GM10248 (cell line): ENCODE results near the gene ZNF516.

Experiments
- CTCF ChIA-PET: fragments of 300-600 bp; sonication (Branson Sonifier 250); formaldehyde crosslinking; extraction: SDS; loops from one replicate; lab custom pipeline; 2021; ENCODE audit warnings: antibody characterized with exemption; lab: Yijun Ruan, JAX
- POLR2A ChIA-PET: fragments of 350-650 bp; sonication (Branson Sonifier 250); formaldehyde crosslinking; extraction: SDS; loops from one replicate; lab custom pipeline; 2020; ENCODE audit warnings: antibody characterized with exemption; lab: Yijun Ruan, JAX
- DNase-seq: peaks from one replicate; pipeline ENCODE4 v3.0.0; 2012; ENCODE audit errors: extremely low spot score
- TF ChIP-seq, protein P1 (sequence below): IDR thresholded peaks from 2 replicates; pipeline ENCODE4 v1.5.1; 2012; ENCODE audit warnings: mild to moderate bottlenecking, low read depth; ENCODE audit errors: extremely low read depth, missing control alignments, control extremely low read depth

The ZNF516 gene

GRCh38 chr18:76390452-76391035, 104.5 kb downstream of the ZNF516 start:
- DNase-seq, result no peak
- TF ChIP-seq, protein P1, sequence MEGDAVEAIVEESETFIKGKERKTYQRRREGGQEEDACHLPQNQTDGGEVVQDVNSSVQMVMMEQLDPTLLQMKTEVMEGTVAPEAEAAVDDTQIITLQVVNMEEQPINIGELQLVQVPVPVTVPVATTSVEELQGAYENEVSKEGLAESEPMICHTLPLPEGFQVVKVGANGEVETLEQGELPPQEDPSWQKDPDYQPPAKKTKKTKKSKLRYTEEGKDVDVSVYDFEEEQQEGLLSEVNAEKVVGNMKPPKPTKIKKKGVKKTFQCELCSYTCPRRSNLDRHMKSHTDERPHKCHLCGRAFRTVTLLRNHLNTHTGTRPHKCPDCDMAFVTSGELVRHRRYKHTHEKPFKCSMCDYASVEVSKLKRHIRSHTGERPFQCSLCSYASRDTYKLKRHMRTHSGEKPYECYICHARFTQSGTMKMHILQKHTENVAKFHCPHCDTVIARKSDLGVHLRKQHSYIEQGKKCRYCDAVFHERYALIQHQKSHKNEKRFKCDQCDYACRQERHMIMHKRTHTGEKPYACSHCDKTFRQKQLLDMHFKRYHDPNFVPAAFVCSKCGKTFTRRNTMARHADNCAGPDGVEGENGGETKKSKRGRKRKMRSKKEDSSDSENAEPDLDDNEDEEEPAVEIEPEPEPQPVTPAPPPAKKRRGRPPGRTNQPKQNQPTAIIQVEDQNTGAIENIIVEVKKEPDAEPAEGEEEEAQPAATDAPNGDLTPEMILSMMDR, result no peak
- CTCF ChIA-PET, result interaction anchor here (1.8 to 3.3 kb wide), 2 partner anchors 8 to 319 kb away, joined by 5 to 26 read pairs; no protein-coding TSS in a partner anchor
- POLR2A ChIA-PET, result no interaction called here

GRCh38 chr18:76389716-76390115, 105.3 kb downstream of the ZNF516 start:
- POLR2A ChIA-PET, result no interaction called here
- TF ChIP-seq, protein P1, result no peak
- CTCF ChIA-PET, result interaction anchor here (1.8 to 3.3 kb wide), 2 partner anchors 9 to 320 kb away, joined by 5 to 26 read pairs; no protein-coding TSS in a partner anchor
- no peak for DNase-seq

GRCh38 chr18:76388891-76389423, 106.1 kb downstream of the ZNF516 start:
- DNase-seq, result no peak
- ChIA-PET CTCF (interaction anchor here (1.9 to 3.3 kb wide), 2 partner anchors 9 to 321 kb away, joined by 5 to 26 read pairs; no protein-coding TSS in a partner anchor), POLR2A (no interaction called here)
- TF ChIP-seq, protein P1, result no peak

DNA sequence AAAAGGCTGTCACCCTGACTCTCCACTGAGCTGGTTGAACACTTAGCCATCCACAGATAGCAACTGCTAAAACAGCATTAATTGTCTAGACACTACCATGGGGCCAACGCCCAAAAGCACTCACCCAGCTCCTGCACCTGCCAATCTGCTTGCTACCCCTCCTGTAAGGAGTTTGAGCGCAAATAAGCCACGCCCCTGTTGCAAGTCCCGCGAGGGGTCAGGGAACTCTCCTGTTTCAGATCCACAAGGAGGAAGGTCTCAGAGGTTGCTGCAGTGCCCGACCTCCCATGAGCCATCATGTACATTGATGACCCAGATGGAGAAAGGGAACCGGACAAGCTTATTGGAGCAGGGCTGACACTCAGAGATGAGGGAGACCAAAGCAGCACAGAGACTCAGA, 106.8 kb downstream of the ZNF516 start:
- CTCF ChIA-PET, result interaction anchor here (1.9 to 3.3 kb wide), 2 partner anchors 10 to 322 kb away, joined by 5 to 26 read pairs; no protein-coding TSS in a partner anchor
- TF ChIP-seq, protein P1, result no peak
- POLR2A ChIA-PET, result no interaction called here
- DNase-seq, result no peak

DNA sequence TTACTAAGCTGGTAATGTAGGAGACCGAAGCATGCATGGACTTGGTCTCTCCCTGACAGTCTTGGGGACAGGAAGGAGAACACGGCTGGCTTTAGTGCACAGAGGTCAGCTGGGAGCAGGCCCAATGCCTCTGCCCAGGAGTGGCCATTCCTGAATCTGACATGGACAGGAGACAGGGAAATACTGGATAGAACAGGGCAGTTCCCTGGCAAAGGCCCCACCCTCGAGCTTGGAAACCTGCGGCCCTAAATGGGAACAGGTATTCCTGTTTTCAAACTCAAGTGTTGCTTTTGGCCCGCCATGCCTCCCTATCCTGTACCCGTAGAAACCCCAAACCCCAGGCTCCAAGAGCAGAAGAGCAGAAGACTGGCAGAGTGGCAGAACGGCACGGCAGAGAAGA, 107.4 kb downstream of the ZNF516 start:
- TF ChIP-seq, protein P1, result no peak
- CTCF ChIA-PET, result interaction anchor here (1.9 to 3.3 kb wide), 2 partner anchors 11 to 322 kb away, joined by 5 to 26 read pairs; no protein-coding TSS in a partner anchor
- POLR2A ChIA-PET, result no interaction called here
- no peak for DNase-seq

DNA sequence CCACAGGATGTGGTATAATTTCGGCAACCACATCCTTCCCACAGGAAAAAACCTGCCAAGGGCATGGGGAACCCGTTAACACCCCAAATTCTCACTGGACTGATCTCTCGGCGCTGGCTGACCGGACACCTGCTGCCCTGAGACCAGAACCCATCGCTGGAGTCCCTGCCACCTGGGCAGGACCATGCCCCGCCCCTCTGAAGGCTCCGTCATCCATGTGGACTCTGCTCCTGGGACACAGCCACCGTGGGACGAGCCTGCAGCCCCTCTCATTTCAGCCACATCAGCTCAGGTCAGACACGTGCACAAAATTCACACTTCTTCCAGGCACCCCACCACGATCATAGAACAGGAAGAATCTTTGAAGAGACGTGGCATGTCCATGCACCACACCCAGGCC, 108.2 kb downstream of the ZNF516 start:
- TF ChIP-seq, protein P1, result no peak
- POLR2A ChIA-PET, result interaction anchor here (0.6 kb wide), 1 partner anchor 8 kb away, joined by 3 read pairs; no protein-coding TSS in a partner anchor
- no peak for DNase-seq
- CTCF ChIA-PET, result no interaction called here
